HepG2 (cell line): ENCODE data around the gene CCND1. TPM values are rescaled to one million over a fixed set of nuclear protein-coding genes. Genes with fewer than 3 reads are reported as not detected.

Source experiments
- ATF7-NPFF ChIP-seq: sonication (generic); formaldehyde crosslinking; IDR thresholded peaks from 2 replicates; pipeline ENCODE4 v1.8.1; 2023; ENCODE audit warnings: mild to moderate bottlenecking, low read depth, missing genetic modification reagents, moderate library complexity
- CHD4 ChIP-seq: fragments of 200-600 bp; sonication (generic); IDR thresholded peaks from 2 replicates; pipeline ENCODE4 v1.7.0; 2017; ENCODE audit warnings: mild to moderate bottlenecking, low read length, borderline replicate concordance
- CTCF ChIP-seq: sonication (generic); formaldehyde crosslinking; IDR thresholded peaks from 2 replicates; pipeline ENCODE4 v1.5.0; 2020; ENCODE audit warnings: mild to moderate bottlenecking, missing genetic modification reagents, moderate library complexity
- FOXA1 ChIP-seq, 2 experiments: fragments of 450-650 bp in 1 of 2; sonication (generic) in 1 of 2; formaldehyde crosslinking in 1 of 2; IDR thresholded peaks; 2 replicates each; pipeline versions ENCODE4 v1.4.0 to v1.6.1; 2016 to 2020; ENCODE audit warnings: missing genetic modification reagents in 1 of 2
- GABPB1 ChIP-seq: IDR thresholded peaks from 2 replicates; pipeline ENCODE4 v1.6.1; 2016; ENCODE audit warnings: mild to moderate bottlenecking, missing genetic modification reagents, moderate library complexity, missing compliant biosample characterization
- HDAC2 ChIP-seq: sonication (generic); formaldehyde crosslinking; IDR thresholded peaks from 2 replicates; pipeline ENCODE4 v1.4.0; 2020; ENCODE audit warnings: missing genetic modification reagents
- IRX3 ChIP-seq: sonication (generic); formaldehyde crosslinking; IDR thresholded peaks from 2 replicates; pipeline ENCODE4 v1.8.1; 2023; ENCODE audit warnings: mild to moderate bottlenecking, low read depth, missing genetic modification reagents, borderline replicate concordance
- PAWR ChIP-seq: sonication (generic); formaldehyde crosslinking; IDR thresholded peaks from 2 replicates; pipeline ENCODE4 v1.4.0; 2020; ENCODE audit warnings: missing genetic modification reagents, mild to moderate bottlenecking, borderline replicate concordance
- SOX5 ChIP-seq: IDR thresholded peaks from 2 replicates; pipeline ENCODE4 v1.6.1; 2016; ENCODE audit warnings: borderline replicate concordance
- TERF1 ChIP-seq: sonication (generic); formaldehyde crosslinking; IDR thresholded peaks from 2 replicates; pipeline ENCODE4 v1.8.0; 2022; ENCODE audit warnings: mild to moderate bottlenecking, missing genetic modification reagents, moderate library complexity
- ZFP37 ChIP-seq: sonication (generic); formaldehyde crosslinking; IDR thresholded peaks from 2 replicates; pipeline ENCODE4 v1.4.0; 2020; ENCODE audit warnings: missing genetic modification reagents, borderline replicate concordance
- ZFX ChIP-seq: sonication (generic); formaldehyde crosslinking; IDR thresholded peaks from 2 replicates; pipeline ENCODE4 v1.4.0; 2020; ENCODE audit warnings: mild to moderate bottlenecking, low read depth, missing genetic modification reagents, moderate library complexity
- ZKSCAN8 ChIP-seq: IDR thresholded peaks from 2 replicates; pipeline ENCODE4 v1.6.1; 2016; ENCODE audit warnings: borderline replicate concordance, missing genetic modification reagents, missing compliant biosample characterization
- ZNF33B ChIP-seq: sonication (generic); formaldehyde crosslinking; IDR thresholded peaks from 2 replicates; pipeline ENCODE4 v1.5.1; 2020; ENCODE audit warnings: mild to moderate bottlenecking, missing genetic modification reagents
- ZNF430 ChIP-seq: sonication (generic); formaldehyde crosslinking; IDR thresholded peaks from 2 replicates; pipeline ENCODE4 v1.9.0; 2021; ENCODE audit warnings: mild to moderate bottlenecking, missing genetic modification reagents
- ZNF672 ChIP-seq: sonication (generic); formaldehyde crosslinking; IDR thresholded peaks from 2 replicates; pipeline ENCODE4 v1.8.1; 2022; ENCODE audit warnings: missing genetic modification reagents
- polyA plus RNA-seq, 8 experiments: library from polyadenylated mRNA; depleted of rRNA in 3 of 8; stranded (reverse) in 7 of 8; unstranded in 1 of 8; fragments of >200 nt; fragmentation: Illumina TruSeq in 4 of 8; extraction: Trizol in 4 of 8; gene quantifications; 2 replicates each; pipeline versions ENCODE4 v1.2.1 to v1.2.3, GENCODE V29; 2011 to 2016; ENCODE audit warnings: low read depth in 4 of 8, missing spikeins in 1 of 8, mixed read lengths in 1 of 8; ENCODE audit not compliant: insufficient read depth in 1 of 8
- total RNA-seq, 5 experiments: library from RNA; depleted of rRNA; stranded (reverse); fragments of >200 nt; fragmentation: Illumina TruSeq; extraction: Trizol; gene quantifications; 2 replicates each; pipeline ENCODE4 v1.2.3, GENCODE V29; 2016; ENCODE audit warnings: low read depth in 1 of 5
- TF ChIP-seq, protein P1 (sequence below): IDR thresholded peaks from 2 replicates; pipeline ENCODE4 v1.6.1; 2012; ENCODE audit warnings: low read length, improper control_type of control experiment
- TF ChIP-seq, protein P2 (sequence below): sonication (generic); formaldehyde crosslinking; IDR thresholded peaks from 2 replicates; pipeline ENCODE4 v1.5.1; 2020; ENCODE audit warnings: mild to moderate bottlenecking, missing genetic modification reagents, moderate library complexity

Gene CCND1
- total and polyA plus RNA-seq, 2 of the 13 experiments (the other 11 are each of a cell fraction or from before 2014, with no cell fraction given): 107 to 136 TPM

DNA sequence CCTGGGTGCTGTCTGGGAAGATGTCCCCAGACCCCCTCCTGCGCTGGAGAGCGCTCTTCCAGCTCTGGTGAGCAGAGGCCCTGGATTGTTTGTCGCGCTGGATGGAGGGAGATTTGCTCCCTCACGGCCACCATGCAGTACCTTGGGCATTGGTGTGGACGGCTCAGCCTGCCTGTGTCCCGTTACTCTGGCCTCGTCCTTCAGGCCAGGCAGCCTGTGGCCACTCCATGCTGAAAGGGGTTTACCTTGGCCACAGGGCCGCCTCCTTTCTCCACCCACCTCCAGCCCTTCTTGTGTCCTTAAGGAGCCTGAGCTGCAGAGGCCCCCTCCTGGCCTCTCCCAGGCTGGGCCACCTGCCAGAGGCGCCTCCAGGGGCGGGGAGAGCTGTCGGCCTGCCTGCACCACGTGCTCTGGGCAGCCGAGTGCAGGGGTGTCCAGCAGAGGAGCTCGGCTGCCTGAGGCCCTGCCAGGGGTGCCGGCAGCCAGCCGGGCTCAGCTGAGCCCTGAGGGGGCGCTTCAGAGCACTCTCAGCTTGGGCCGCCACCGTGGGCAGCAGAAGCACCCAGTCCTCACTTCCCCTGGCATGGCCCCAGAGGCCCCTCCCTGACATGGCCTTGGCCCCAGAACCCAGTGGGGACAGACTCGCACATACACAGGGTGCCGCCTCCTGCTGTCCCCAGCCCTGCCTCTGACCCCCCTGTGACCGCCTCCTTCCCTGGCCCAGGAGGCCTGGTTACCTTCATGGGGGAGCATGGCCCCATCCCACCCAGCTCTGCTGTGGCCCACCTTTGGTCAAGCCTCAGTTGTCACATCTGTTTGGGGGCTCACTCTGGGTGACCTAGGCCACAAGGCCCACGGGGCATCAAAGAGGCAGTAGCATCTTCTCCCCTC is 3.4 kb downstream of the CCND1 start (continued):
- TF ChIP-seq CTCF (CRISPR knock-in tag): peak; percentile 79
- peak; percentile 76 for TF ChIP-seq HDAC2 (CRISPR knock-in tag)
- peak; percentile 95; the same call in 1 of the 2 replicates for TF ChIP-seq ZNF33B
- TF ChIP-seq, protein P1, sequence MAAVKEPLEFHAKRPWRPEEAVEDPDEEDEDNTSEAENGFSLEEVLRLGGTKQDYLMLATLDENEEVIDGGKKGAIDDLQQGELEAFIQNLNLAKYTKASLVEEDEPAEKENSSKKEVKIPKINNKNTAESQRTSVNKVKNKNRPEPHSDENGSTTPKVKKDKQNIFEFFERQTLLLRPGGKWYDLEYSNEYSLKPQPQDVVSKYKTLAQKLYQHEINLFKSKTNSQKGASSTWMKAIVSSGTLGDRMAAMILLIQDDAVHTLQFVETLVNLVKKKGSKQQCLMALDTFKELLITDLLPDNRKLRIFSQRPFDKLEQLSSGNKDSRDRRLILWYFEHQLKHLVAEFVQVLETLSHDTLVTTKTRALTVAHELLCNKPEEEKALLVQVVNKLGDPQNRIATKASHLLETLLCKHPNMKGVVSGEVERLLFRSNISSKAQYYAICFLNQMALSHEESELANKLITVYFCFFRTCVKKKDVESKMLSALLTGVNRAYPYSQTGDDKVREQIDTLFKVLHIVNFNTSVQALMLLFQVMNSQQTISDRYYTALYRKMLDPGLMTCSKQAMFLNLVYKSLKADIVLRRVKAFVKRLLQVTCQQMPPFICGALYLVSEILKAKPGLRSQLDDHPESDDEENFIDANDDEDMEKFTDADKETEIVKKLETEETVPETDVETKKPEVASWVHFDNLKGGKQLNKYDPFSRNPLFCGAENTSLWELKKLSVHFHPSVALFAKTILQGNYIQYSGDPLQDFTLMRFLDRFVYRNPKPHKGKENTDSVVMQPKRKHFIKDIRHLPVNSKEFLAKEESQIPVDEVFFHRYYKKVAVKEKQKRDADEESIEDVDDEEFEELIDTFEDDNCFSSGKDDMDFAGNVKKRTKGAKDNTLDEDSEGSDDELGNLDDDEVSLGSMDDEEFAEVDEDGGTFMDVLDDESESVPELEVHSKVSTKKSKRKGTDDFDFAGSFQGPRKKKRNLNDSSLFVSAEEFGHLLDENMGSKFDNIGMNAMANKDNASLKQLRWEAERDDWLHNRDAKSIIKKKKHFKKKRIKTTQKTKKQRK: no peak
- TF ChIP-seq ATF7-NPFF (CRISPR knock-in tag): peak; percentile 79
- TF ChIP-seq, protein P2, sequence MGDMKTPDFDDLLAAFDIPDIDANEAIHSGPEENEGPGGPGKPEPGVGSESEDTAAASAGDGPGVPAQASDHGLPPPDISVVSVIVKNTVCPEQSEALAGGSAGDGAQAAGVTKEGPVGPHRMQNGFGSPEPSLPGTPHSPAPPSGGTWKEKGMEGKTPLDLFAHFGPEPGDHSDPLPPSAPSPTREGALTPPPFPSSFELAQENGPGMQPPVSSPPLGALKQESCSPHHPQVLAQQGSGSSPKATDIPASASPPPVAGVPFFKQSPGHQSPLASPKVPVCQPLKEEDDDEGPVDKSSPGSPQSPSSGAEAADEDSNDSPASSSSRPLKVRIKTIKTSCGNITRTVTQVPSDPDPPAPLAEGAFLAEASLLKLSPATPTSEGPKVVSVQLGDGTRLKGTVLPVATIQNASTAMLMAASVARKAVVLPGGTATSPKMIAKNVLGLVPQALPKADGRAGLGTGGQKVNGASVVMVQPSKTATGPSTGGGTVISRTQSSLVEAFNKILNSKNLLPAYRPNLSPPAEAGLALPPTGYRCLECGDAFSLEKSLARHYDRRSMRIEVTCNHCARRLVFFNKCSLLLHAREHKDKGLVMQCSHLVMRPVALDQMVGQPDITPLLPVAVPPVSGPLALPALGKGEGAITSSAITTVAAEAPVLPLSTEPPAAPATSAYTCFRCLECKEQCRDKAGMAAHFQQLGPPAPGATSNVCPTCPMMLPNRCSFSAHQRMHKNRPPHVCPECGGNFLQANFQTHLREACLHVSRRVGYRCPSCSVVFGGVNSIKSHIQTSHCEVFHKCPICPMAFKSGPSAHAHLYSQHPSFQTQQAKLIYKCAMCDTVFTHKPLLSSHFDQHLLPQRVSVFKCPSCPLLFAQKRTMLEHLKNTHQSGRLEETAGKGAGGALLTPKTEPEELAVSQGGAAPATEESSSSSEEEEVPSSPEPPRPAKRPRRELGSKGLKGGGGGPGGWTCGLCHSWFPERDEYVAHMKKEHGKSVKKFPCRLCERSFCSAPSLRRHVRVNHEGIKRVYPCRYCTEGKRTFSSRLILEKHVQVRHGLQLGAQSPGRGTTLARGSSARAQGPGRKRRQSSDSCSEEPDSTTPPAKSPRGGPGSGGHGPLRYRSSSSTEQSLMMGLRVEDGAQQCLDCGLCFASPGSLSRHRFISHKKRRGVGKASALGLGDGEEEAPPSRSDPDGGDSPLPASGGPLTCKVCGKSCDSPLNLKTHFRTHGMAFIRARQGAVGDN: peak; percentile 98
- TF ChIP-seq ZNF430 (CRISPR knock-in tag): peak; percentile 88
- TF ChIP-seq ZFP37 (CRISPR knock-in tag): no peak; the same call in 1 of the 2 replicates
- TF ChIP-seq ZNF672 (CRISPR knock-in tag): no peak
- no peak for TF ChIP-seq CHD4
- TF ChIP-seq ZFX: peak; percentile 83
- no peak for TF ChIP-seq PAWR (CRISPR knock-in tag)
- peak; percentile 29; the same call in 1 of the 2 replicates for TF ChIP-seq SOX5 (CRISPR knock-in tag)
- TF ChIP-seq GABPB1 (CRISPR knock-in tag): peak; percentile 73
- TF ChIP-seq FOXA1 (IDR thresholded peaks at IDR 0.05): no peak
- no peak for TF ChIP-seq FOXA1 (CRISPR knock-in tag; IDR thresholded peaks at IDR 0.05)
- TF ChIP-seq TERF1 (CRISPR knock-in tag): no peak
- peak; percentile 48; the same call in 1 of the 2 replicates for TF ChIP-seq ZKSCAN8 (CRISPR knock-in tag)
- no peak for TF ChIP-seq IRX3 (CRISPR knock-in tag)
